GM21447 (cell line): ENCODE measurements around the gene SLC4A8.

ENCODE experiments used
- ATAC-seq: cut with Tn5 transposase; IDR thresholded peaks from one replicate; pipeline ENCODE4 v1.9.1; 2021; ENCODE audit not compliant: unreplicated experiment

Gene SLC4A8

GRCh38 chr12:51424662-51425539 lies at the start of gene SLC4A8:
SLC4A8 (plus strand) TSS chr12:51424831; CDS start chr12:51424988, 157 bp downstream.
- peak; percentile 87 for ATAC-seq

- no peak for ATAC-seq
These were observed 49.8 kb upstream of the SLC4A8 start for GRCh38 chr12:51374856-51375255.

- ATAC-seq, result no peak
These were observed 47.3 kb upstream of the SLC4A8 start for GRCh38 chr12:51377099-51377984.

- no peak for ATAC-seq
These were observed 45.9 kb upstream of the SLC4A8 start for GRCh38 chr12:51378749-51379148.

GRCh38 chr12:51379571-51379970 lies 45.1 kb upstream of the SLC4A8 start:
- ATAC-seq, result no peak

- no peak for ATAC-seq
These were observed 43.2 kb upstream of the SLC4A8 start for GRCh38 chr12:51381226-51382079.

GRCh38 chr12:51382173-51382572 lies 42.5 kb upstream of the SLC4A8 start:
- no peak for ATAC-seq

- ATAC-seq, result no peak
These were observed 41.2 kb upstream of the SLC4A8 start for GRCh38 chr12:51383269-51383905.

- no peak for ATAC-seq
These were observed 38.3 kb upstream of the SLC4A8 start for GRCh38 chr12:51386351-51386750.

GRCh38 chr12:51388069-51388799 lies 36.4 kb upstream of the SLC4A8 start:
- no peak for ATAC-seq

- no peak for ATAC-seq
These were observed 35.8 kb upstream of the SLC4A8 start for GRCh38 chr12:51388846-51389245.

GRCh38 chr12:51389302-51389999 lies 35.2 kb upstream of the SLC4A8 start:
- ATAC-seq, result no peak

- ATAC-seq, result no peak
These were observed 34.2 kb upstream of the SLC4A8 start for GRCh38 chr12:51390457-51390856.

GRCh38 chr12:51390891-51391282 lies 33.7 kb upstream of the SLC4A8 start:
- no peak for ATAC-seq

GRCh38 chr12:51391283-51392123 lies 33.1 kb upstream of the SLC4A8 start, which contains the start of gene GALNT6:
GALNT6 (minus strand) TSS chr12:51391406; CDS start chr12:51379781, 11,625 bp downstream.
- ATAC-seq, result peak; percentile 45

GRCh38 chr12:51392556-51393237 lies 31.9 kb upstream of the SLC4A8 start:
- ATAC-seq, result no peak
